ENCODE measurements around the gene DMRTA2.

DMRTA2 gene

GRCh38 chr1:50450861-50451653 lies 27.8 kb upstream of the DMRTA2 start:
- DNase-seq (ENCODE audit: low read depth): no peak
- H3K4me3 ChIP-seq (ENCODE audit: low read depth, low read length): no peak overlapping the region
- TF ChIP-seq, protein P1, sequence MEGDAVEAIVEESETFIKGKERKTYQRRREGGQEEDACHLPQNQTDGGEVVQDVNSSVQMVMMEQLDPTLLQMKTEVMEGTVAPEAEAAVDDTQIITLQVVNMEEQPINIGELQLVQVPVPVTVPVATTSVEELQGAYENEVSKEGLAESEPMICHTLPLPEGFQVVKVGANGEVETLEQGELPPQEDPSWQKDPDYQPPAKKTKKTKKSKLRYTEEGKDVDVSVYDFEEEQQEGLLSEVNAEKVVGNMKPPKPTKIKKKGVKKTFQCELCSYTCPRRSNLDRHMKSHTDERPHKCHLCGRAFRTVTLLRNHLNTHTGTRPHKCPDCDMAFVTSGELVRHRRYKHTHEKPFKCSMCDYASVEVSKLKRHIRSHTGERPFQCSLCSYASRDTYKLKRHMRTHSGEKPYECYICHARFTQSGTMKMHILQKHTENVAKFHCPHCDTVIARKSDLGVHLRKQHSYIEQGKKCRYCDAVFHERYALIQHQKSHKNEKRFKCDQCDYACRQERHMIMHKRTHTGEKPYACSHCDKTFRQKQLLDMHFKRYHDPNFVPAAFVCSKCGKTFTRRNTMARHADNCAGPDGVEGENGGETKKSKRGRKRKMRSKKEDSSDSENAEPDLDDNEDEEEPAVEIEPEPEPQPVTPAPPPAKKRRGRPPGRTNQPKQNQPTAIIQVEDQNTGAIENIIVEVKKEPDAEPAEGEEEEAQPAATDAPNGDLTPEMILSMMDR (conservative IDR thresholded peaks at IDR 0.05; ENCODE audit: low read depth, low read length): no peak

DNA sequence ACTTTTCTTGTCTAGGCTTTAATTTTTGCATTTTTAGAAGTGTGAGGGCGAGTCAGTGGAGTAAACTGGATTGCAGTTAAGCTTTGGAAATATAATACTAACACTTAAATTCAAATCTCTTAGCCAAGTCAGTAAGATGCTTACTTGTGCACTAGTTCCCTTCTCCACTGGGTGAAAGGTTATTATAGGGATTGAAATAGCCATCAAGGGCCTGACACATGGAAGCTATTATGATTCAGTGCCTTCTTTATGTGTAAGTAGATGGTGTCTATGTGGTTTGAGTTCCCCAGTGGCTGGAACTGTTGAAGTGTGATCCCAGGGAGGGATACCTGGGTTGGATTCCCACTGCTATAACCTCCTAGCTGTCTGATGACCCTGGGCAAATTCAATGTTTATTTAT lies 24.7 kb upstream of the DMRTA2 start:
- no peak for DNase-seq (ENCODE audit: low read depth)
- H3K4me3 ChIP-seq (ENCODE audit: low read depth, low read length): no peak overlapping the region
- TF ChIP-seq, protein P1 (conservative IDR thresholded peaks at IDR 0.05; ENCODE audit: low read depth, low read length): no peak

GRCh38 chr1:50441183-50441582 lies 17.9 kb upstream of the DMRTA2 start:
- TF ChIP-seq, protein P1 (conservative IDR thresholded peaks at IDR 0.05; ENCODE audit: low read depth, low read length): no peak
- no peak overlapping the region for H3K4me3 ChIP-seq (ENCODE audit: low read depth, low read length)
- no peak for DNase-seq (ENCODE audit: low read depth)

DNA sequence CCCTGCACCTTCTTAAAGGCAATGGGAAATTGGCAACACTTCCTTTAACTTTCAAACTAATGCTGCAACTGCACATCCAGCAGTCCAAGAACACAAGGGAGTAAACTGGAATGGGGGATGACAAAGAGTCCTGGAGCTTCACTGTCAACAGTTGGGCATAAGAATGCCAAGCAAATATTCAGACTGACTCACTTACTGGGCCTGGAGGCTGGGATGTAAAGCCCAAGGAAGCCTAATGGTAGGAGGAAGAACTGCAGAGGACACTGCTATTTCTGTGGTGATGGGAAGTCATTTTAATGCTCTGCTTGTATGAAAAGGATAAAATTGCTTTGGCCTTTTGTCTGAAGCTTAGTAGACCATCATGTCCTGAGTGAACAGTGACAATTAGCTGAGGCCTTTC lies 15.7 kb upstream of the DMRTA2 start:
- TF ChIP-seq, protein P1 (conservative IDR thresholded peaks at IDR 0.05; ENCODE audit: low read depth, low read length): no peak
- no peak for DNase-seq (ENCODE audit: low read depth)
- H3K4me3 ChIP-seq (ENCODE audit: low read depth, low read length): no peak overlapping the region

DNA sequence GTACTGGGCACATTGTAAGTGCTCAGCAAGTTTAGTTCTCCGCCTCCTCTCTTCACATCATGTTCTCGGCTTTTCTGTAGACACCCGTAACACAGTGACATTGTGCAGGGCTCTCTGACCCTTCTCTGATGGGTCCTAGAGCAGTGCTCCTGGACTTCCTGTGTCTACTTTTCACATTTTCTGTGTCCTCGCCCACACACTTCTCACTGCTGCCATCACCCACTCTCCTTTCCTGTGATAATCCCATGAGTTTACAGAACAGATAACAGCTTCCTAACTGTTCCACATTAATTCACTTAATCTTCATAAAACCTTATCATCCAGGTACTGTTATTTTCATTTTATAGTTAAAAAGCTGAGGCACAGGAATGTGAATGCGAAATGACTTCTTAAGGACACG lies 13.2 kb upstream of the DMRTA2 start:
- DNase-seq (ENCODE audit: low read depth): no peak
- TF ChIP-seq, protein P1 (conservative IDR thresholded peaks at IDR 0.05; ENCODE audit: low read depth, low read length): no peak

GRCh38 chr1:50430010-50430405 lies 6.8 kb upstream of the DMRTA2 start:
- no peak for DNase-seq (ENCODE audit: low read depth)
- TF ChIP-seq, protein P1 (conservative IDR thresholded peaks at IDR 0.05; ENCODE audit: low read depth, low read length): no peak
- H3K4me3 ChIP-seq (ENCODE audit: low read depth, low read length): no peak overlapping the region

More for the DNA sequence above, 13.2 kb upstream of the DMRTA2 start:
- no peak overlapping the region for H3K4me3 ChIP-seq (ENCODE audit: low read depth, low read length)

Measured in choroid plexus epithelial cell (primary cell).